GM12891 (cell line): ENCODE data around the gene NOSTRIN.

Source experiments
- DNase-seq: peaks from one replicate; pipeline ENCODE4 v3.0.0; 2011; ENCODE audit warnings: low spot score; ENCODE audit not compliant: insufficient read length
- FAIRE-seq: peaks from 2 replicates; lab custom pipeline; 2011; peaks lifted over from hg19 to GRCh38; lab: Jason Lieb, UNC
- PAX5 ChIP-seq: IDR thresholded peaks from 2 replicates; pipeline ENCODE4 v1.6.1; 2011; ENCODE audit warnings: low read length, moderate library complexity, mild to moderate bottlenecking; ENCODE audit not compliant: insufficient read depth, severe bottlenecking
- POLR2A ChIP-seq: IDR thresholded peaks from 2 replicates; pipeline ENCODE4 v1.6.1; 2011; ENCODE audit warnings: low read depth, low read length, control low read depth
- POLR2AphosphoS5 ChIP-seq: IDR thresholded peaks from 2 replicates; pipeline ENCODE4 v1.6.1; 2011; ENCODE audit warnings: low read depth, low read length, control low read depth
- POU2F2 ChIP-seq: IDR thresholded peaks from 2 replicates; pipeline ENCODE4 v1.6.1; 2011; ENCODE audit warnings: low read depth, mild to moderate bottlenecking, control low read depth, low read length, moderate library complexity
- SPI1 ChIP-seq: IDR thresholded peaks from 2 replicates; pipeline ENCODE4 v1.6.1; 2011; ENCODE audit warnings: low read depth, low read length, control low read depth
- TAF1 ChIP-seq: IDR thresholded peaks from 2 replicates; pipeline ENCODE4 v1.6.1; 2011; ENCODE audit warnings: low read depth, low read length, control low read depth

Gene NOSTRIN

GRCh38 chr2:168892327-168892726 lies 89.9 kb downstream of the NOSTRIN start:
- DNase-seq, result no peak
- no peak for TF ChIP-seq TAF1
- no peak for TF ChIP-seq POLR2A
- no peak for FAIRE-seq

- no peak for FAIRE-seq
- no peak for DNase-seq
- TF ChIP-seq SPI1, result no peak
- TF ChIP-seq TAF1, result no peak
- no peak for TF ChIP-seq POLR2A
- no peak for TF ChIP-seq PAX5
- no peak for TF ChIP-seq POU2F2
- no peak for TF ChIP-seq POLR2AphosphoS5
Measured at GRCh38 chr2:168894101-168894500, 91.7 kb downstream of the NOSTRIN start.

GRCh38 chr2:168894720-168895119 lies 92.3 kb downstream of the NOSTRIN start:
- DNase-seq (no peak), FAIRE-seq (no peak)
- TF ChIP-seq SPI1, result no peak
- TF ChIP-seq TAF1, result no peak
- TF ChIP-seq POU2F2, result no peak
- no peak for TF ChIP-seq POLR2AphosphoS5
- TF ChIP-seq PAX5, result no peak
- no peak for TF ChIP-seq POLR2A

- TF ChIP-seq PAX5 (no peak), POU2F2 (no peak), TAF1 (no peak), POLR2A (no peak), SPI1 (no peak), POLR2AphosphoS5 (no peak)
- DNase-seq (no peak), FAIRE-seq (no peak)
Measured at GRCh38 chr2:168895771-168896170, 93.3 kb downstream of the NOSTRIN start.

- TF ChIP-seq POLR2AphosphoS5 (no peak), PAX5 (no peak), SPI1 (no peak), POLR2A (no peak), POU2F2 (no peak), TAF1 (no peak)
- DNase-seq, result no peak
Measured at GRCh38 chr2:168896783-168897182, 94.3 kb downstream of the NOSTRIN start.

GRCh38 chr2:168897449-168897848 lies 95.0 kb downstream of the NOSTRIN start:
- FAIRE-seq (no peak), DNase-seq (no peak)
- TF ChIP-seq TAF1 (no peak), POLR2A (no peak), PAX5 (no peak), POLR2AphosphoS5 (no peak), POU2F2 (no peak), SPI1 (no peak)

More at GRCh38 chr2:168896783-168897182, 94.3 kb downstream of the NOSTRIN start:
- no peak for FAIRE-seq

GRCh38 chr2:168901003-168901402 lies 98.6 kb downstream of the NOSTRIN start, which contains the start of gene G6PC2:
TSS of gene G6PC2 (plus strand) at chr2:168901291. CDS start at chr2:168901332, 41 bp downstream.
- DNase-seq (no peak), FAIRE-seq (no peak)
- TF ChIP-seq PAX5 (no peak), POLR2AphosphoS5 (no peak), TAF1 (no peak), POU2F2 (no peak), POLR2A (no peak), SPI1 (no peak)

- FAIRE-seq (no peak), DNase-seq (no peak)
- TF ChIP-seq PAX5, result no peak
- TF ChIP-seq POLR2A, result no peak
- TF ChIP-seq TAF1, result no peak
- TF ChIP-seq POLR2AphosphoS5, result no peak
- no peak for TF ChIP-seq SPI1
- TF ChIP-seq POU2F2, result no peak
Measured at GRCh38 chr2:168903888-168904287, 101.5 kb downstream of the NOSTRIN start.

- DNase-seq (no peak), FAIRE-seq (no peak)
- TF ChIP-seq POU2F2 (no peak), PAX5 (no peak)
Measured at GRCh38 chr2:168904358-168904757, 101.9 kb downstream of the NOSTRIN start.

GRCh38 chr2:168907940-168908662 lies 105.7 kb downstream of the NOSTRIN start:
- TF ChIP-seq TAF1, result no peak
- TF ChIP-seq POLR2A, result no peak
- TF ChIP-seq POU2F2, result no peak
- DNase-seq (no peak), FAIRE-seq (no peak)
